ENCODE data around the gene ACADL.
A peak's percentile ranks its signal among the peaks of the same experiment; 100 is the strongest.
"Not testable (repeated sequence)": the region's sequence is repeated elsewhere in the genome, so short reads cannot be mapped to it uniquely, and the experiment has no call there.

Gene ACADL

DNA sequence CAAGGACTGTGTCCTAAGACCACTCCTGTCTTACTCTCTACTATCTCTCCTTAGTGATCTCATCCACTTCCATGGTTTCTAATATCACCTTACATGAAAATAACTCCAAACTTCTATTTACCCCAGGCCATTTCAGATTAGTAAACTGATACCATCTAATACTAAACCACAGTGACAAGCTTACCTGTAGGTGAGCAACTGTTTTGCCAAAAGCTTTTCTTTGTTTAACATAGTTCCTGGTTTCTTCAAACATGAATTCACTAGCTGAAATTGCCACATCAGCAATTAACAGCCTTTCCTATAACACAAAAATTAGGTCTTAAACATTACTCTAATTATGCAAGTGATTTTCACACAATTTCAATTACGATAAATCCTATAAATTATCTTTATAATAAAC is 22.1 kb downstream of the ACADL start:
- no peak for DNase-seq (ENCODE audit: low read depth in 2 of 2, low spot score in 1 of 2)

DNA sequence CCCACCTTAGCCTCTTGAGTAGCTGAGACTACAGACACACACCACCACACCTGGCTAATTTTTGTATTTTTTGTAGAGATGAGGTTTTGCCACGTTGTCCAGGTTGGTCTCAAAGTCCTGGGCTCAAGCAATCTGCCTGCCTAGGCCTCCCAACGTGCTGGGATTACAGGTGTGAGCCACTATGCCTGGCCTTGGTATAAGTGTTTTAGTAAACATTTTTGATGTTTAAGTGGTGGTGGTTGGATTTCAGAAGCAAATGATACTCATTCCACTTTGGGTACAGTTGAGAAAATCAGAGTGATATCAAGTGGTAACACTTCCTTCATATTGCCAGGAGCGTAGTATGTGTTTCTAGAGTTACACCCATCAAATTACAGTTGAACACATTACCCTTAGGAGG is 25.4 kb downstream of the ACADL start:
- no peak for DNase-seq (ENCODE audit: low read depth in 2 of 2, low spot score in 1 of 2)

DNA sequence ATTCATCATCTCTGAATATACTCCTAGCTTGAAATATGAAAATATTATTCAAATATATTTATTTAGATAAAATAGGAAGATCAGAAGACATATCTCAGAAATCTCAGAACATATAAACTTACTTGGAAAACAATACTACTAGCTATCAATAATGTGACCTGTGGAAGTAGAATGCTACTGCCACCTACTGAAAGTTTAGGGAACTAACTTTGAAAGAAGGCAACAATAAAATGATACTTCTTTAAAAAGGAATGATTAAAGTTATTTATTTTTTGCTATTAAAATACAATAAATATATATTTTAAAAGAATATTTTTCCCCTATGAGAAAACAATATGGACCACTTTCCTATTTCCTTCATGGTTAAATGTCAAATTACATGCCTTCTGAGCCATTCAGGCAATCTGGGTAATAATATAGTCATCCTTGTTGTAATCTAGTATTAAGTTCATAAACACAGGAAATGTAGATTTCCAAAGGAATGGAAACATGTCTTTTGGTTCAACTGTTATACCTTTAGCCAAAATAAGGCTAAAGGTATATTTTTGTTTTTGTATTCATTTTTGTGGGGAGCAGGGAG is 26.0 kb downstream of the ACADL start:
- no peak for DNase-seq (ENCODE audit: low read depth in 2 of 2, low spot score in 1 of 2)

DNA sequence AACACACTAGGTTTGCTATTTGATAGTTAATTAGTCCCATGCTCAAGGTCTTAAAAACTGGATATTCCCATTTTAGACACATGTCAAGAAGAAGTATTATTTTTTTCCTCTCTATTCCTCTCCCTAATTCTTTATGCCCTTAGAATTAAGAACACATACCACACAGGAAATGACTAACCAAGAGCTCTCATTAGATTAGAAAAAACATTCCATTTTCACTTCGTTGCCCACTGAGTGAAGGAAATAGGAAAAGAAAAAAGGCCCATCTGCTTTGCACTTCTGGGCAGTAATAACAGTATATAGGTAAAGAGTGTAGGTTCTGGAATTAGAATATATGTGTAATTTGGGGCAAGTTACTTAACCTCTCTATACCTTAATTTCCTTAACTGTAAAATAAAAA is 26.9 kb downstream of the ACADL start:
- no peak for DNase-seq (ENCODE audit: low read depth in 2 of 2, low spot score in 1 of 2)

DNA sequence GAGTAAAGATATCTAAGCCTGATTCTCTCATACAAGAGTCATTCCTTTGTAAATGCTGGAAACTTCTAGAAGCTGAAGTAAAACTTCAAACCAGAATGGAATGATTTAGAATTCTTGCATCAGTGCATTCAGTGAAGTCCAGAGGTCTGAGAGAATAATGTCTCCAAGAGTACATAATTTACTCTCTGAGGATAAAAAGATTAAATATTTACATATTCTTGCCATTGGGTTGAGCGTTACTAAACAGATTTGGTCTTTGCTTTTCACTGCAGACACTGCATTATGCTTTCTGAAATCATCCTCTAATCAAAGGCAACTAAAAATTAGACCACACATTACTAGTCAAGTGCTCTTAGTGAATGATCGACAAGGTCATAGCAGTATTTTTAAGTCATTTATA is 27.5 kb downstream of the ACADL start:
- no peak for DNase-seq (ENCODE audit: low read depth in 2 of 2, low spot score in 1 of 2)

DNA sequence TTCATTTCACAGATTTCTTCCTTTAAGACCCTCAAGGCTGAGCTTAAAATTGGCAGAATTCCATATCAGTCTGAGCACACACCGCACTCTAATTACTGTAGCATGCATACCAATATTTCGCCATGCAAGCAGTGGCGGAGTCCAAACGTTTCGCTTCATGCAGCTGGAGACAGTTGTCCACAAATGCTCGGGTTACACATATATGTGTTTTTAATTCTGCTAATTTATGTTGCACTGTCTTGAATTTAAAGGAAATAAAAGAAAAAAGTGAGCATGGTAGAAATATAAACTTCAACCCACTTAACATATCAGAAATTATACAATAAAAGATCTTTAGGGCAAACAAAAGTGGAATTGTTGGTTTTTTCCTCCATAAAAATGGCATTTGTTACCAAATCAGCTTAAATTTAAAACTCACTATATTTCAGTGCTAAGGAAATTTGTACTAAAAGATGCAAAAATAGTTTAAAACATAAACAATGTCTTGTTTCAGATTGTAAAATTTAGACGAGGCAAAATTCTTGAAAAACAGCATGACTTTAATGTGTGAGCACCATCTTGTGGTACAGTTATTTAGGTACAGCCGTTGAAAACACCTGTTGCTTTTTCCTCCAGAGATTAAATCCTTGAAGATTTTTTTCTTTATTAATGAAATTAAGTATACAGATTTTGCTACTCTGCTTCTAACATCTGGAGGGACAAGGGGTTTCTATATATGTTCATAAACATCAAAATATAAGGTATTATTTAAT is 30.0 kb downstream of the ACADL start:
- no peak for DNase-seq (ENCODE audit: low read depth in 2 of 2, low spot score in 1 of 2)

DNA sequence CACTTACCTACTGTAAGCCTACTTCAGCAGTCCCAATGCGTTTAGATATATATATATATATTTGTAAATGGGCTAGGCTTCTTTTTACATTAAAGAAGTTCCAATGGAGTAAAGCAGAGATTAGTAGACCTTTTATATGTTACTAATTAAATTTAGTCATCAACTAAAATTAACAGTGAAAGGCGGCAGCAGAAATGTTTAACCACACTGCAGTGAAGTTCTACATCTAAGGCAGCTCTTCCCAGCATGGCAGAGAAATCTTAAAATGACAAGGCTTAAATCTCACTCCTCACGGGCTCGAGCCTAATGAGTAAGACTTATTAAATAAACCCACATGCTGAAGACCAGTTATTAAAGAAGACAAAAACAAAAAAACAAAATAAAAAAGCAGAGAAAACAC is 34.9 kb downstream of the ACADL start:
- no peak for DNase-seq (ENCODE audit: low read depth in 2 of 2, low spot score in 1 of 2)

DNA sequence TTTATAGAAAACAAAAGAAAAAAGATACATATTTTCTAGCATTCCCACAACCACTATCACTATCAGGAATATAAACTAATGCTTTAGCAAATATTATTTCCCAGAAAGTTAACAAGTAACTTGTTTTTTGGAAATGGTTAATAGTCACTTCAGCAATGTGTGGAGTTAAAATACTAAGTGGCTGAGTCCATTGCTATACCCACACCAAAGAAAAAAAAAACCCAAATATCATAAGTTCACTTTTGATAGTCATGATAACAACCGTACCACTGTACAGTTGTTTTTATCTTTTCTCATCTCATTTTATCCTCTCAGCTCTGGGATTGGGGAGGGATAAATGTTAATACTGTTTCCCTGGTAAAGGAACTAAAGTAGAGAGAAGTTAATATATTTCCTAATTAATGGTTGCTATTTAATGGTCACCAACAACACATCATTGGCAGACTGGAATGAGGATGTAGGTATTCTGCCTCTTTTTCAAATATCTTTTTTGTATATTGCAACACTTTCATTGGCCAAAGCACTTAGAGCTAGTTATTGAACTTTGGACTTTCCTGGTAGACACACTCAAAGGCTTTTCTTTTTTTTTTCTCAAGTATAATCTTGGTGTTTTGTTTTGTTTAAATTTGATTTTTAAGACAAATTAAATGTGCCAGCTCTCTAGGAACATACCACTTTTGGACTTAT is 35.7 kb downstream of the ACADL start:
- no peak for DNase-seq (ENCODE audit: low read depth in 2 of 2, low spot score in 1 of 2)

DNA sequence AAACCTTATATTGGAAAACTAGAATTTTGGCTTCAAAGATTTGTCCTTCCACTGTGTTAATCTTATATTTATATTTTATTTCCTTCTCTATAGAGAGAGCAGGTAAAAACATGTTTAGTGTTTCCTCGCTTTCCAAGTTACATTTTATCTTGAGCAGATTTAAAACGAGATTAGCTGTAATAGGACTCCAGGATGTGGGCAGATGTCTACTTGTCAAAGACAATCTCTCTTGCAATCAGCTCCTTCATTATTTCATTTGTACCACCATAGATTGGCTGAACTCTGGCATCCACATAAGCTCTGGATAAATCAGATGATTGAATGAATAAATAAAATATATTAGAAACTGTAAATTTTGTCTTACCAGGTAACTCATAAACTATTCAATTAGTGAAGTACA is 36.5 kb downstream of the ACADL start:
- DNase-seq (ENCODE audit: low read depth in 2 of 2, low spot score in 1 of 2) = no peak

DNA sequence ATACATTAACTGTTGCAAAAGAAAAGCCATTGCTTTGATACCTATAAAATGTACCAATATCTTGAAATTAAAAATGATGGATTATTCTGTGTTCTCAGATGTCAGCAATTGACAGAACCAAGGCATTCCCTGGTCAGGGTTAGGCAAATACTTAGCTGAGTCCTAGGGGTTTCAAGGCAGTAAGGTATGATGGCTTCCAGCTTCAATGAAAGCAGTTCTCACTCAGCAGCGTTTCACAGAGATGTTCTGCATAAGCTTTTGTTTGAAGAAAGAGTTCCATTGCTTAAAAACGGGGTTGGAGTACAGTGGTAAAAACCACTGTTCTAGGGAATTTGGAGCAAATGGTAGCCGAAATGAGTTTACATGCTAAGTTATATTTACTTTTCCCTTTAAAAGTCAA is 37.1 kb downstream of the ACADL start:
- DNase-seq (ENCODE audit: low read depth in 2 of 2, low spot score in 1 of 2) = no peak

DNA sequence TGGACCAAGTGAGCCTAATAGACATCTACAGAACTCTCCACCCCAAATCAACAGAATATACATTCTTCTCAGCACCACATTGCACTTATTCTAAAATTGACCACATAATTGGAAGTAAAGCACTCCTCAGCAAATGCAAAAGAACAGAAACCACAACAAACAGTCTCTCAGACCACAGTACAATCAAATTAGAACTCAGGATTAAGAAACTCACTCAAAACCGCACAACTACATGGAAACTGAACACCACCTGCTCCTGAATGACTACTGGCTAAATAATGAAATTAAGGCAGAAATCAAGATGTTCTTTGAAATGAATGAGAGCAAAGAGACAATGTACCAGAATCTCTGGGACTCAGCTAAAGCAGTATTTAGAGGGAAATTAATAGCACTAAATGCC is 41.3 kb downstream of the ACADL start:
- not testable (repeated sequence) for DNase-seq (ENCODE audit: low read depth in 2 of 2, low spot score in 1 of 2)

DNA sequence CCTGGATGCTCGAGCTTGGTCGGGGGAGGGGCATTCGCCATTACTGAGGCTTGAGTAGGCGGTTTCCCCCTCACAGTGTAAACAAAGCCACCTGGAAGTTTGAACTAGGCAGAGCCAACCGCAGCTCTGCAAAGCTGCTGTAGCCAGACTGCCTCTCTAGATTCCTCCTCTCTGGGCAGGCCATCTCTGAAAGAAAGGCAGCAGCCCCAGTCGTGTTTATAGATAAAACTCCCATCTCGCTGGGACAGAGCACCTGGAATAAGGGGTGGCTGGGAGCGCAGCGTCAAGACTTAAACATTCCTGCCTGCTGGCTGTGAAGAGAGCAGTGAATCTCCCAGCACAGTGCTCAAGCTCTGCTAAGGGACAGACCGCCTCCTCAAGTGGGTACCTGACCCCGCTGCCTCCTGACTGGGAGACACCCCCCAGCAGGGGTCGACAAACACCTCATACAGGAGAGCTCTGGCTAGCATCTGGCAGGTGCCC is 43.6 kb downstream of the ACADL start:
- DNase-seq (ENCODE audit: low read depth in 2 of 2, low spot score in 1 of 2) = not testable (repeated sequence)

DNA sequence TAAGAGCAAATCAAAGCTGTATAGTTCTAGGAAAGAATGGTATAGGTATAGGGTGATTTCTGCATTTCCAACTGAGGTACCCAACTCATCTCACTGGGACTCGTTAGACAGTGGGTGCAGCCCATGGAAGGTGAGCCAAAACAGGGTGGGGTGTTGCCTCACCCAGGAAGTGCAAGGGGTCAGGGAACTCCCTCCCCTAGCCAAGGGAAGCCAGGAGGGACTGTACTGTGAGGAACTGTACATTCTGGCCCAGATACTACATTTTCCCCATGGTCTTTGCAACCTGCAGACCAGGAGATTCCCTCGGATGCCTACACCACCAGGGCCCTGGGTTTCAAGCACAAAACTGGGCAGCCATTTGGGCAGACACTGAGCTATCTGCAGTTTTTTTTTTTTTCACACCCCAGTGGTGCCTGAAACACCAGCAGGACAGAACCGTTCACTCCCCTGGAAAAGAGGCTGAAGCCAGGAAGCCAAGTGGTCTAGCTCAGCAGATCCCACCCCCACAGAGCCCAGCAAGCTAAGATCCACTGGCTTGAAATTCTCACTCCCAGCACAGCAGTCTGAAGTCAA is 44.1 kb downstream of the ACADL start:
- DNase-seq (ENCODE audit: low read depth in 2 of 2, low spot score in 1 of 2) = not testable (repeated sequence)

DNA sequence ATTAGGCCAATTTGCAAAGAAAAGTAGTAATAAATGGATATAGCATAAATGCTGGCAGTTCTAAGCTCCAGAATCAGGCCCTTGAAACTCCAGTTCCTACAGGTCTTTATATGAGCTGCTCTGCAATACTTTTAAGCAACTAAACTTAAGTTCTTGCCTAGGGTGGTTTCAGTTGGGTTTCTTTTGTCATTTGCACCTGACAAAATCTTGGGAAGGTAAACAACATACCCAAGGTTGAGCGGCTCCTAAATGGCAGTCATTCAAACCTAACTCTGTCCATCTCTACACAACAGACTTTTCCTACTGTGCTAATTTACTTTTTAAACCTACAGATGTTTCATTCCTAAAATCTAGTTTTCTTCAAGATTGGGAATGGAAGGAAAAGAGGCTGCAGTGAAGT is 44.8 kb downstream of the ACADL start:
- no peak for DNase-seq (ENCODE audit: low read depth in 2 of 2, low spot score in 1 of 2)

DNA sequence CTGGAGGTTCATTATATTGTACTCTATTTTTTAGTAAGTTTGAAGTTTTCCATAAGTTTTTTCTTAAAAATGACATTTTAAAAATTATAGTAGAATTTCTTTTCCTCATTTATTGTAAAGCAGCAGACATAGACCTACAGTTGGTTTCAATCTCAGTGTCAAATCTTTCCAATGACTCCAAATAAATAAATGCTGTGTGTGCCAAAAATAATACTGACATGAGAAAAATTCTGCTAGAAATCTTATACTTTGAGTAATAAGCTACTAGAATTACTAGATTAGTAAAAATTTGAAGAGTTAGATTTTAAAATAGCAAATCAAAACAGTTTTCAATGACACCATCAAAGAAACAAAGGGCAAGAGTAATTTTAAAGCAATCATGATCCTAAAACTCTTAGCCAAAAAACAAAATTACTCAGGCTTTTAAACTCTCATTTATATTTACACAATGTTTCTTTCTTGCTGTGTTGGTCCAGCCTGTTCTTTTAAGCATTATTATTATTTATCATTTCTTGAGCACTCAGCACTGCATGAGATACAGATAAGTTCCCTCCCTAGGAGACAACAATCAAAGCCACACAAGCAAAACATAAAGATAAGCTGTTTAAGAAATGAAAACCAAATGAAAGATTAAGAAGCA is 45.8 kb downstream of the ACADL start:
- DNase-seq (ENCODE audit: low read depth in 2 of 2, low spot score in 1 of 2) = no peak

DNA sequence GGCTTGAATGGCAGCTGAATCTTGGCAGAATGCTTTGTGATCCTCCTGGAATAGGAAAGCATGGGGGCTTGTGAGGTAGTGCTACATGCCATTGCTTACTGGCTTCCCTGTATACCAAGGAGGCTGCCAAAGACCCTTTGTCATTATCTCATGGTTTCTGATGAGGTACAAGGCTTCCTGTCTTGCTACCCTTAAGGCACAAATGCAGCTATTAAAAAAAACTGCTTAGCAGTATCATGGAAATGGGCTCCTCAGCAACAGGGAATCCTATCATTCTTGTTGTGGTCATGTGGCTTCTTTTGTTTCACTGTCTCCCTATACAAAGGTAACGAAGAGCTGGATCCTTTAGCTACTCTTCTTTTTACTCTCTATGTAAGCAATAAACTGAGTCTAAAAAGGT is 47.5 kb downstream of the ACADL start:
- DNase-seq (ENCODE audit: low read depth in 2 of 2, low spot score in 1 of 2) = no peak

DNA sequence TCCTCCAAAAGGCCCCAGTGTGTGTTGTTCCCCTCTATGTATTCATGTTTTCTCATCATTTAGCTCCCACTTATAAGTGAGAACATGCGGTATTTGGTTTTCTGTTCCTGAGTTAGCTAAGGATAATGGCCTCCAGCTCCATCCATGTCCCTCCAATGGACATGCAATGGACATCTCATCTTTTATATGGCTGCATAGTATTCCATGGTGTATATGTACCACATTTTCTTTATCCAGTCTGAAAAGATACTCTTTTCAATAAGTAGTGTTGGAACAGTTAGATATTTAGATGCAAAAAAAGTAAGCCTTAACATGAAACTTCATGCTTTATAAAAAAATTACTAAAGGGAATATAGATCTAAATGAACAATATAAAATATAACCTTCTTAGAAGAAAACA is 48.1 kb downstream of the ACADL start:
- DNase-seq (ENCODE audit: low read depth in 2 of 2, low spot score in 1 of 2) = not testable (repeated sequence)

DNA sequence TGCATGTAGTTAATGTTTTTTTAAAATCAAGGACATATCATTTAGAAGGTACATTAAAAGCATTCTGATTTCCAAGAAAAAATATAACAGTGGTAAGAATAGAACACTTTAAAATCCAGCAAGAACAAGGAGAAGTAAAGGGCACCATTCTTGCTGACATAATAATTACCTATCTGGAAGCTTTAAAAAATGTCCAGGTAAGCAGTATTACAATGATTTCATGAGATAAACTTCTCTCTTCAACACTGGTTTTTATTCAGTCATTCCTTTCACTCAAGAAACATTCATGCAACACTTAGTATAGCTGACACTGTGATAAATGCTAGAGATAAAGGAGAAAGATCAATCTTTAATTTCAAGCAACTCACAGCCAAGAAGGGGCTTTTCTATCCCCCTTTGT is 51.2 kb downstream of the ACADL start:
- DNase-seq (ENCODE audit: low read depth in 2 of 2, low spot score in 1 of 2) = no peak

DNA sequence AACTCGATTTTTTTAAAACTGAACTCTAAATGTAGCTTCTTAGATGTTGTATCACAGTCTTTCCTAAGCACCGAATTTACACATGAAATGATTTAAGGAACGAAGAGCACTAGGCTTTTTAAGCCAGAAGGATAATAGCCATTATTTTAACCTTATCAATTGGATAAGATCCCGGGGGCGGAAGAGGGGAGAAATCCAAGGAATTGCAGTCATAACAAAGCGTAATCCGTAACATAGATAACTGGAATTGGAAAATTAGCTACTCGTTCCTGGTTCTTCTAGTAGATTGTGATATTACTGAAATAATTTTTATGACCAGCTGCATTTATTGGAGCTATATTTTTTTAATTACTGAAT is 53.0 kb downstream of the ACADL start:
- DNase-seq (ENCODE audit: low read depth in 2 of 2, low spot score in 1 of 2) = no peak

DNA sequence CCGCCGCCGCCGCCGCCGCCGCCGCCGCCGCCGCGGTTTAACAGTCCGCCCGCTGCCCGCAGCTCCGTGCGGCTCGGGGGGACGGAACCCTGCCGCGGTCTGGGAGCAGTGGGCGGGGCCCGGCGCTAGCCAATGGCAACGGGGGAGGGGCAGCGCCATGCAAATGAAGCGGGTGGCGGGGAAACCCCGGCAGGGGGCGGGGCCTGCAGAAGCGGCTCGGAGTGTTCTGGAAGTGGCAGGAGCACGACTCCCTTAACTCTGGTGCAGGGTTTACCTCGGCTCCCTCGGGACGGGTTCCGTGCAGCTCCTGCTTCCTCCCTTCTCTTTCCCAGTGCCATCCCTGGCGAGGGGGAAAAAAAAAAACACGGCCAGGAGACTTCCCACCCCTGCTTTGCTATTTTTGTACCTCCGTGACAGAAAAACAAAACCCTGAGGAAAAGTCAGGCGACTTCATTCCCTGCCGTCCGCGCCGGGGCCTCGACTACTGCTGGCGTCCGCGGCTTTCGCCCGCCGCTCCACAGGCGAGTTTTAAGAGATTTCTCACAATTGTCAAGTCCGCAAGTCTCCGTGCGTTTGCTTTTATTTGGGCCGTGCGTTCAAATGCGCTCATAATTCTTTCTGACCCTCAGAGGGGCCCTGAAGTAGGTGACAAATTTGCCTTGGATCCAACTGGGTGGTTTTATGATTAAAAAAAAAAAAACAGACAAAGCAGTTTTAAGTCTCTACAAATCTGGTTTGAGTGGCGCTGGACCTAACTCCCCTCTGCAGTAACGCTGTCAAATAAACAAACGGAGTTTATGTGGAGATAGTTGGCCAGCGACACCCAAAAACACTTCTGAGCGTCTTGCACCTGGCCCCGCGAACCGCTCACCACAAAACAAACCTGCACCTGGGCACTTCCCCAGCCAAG is 53.7 kb downstream of the ACADL start, which contains the start of gene KANSL1L:
KANSL1L (minus strand) TSS at position 101 of the 910 bp plus-strand sequence. CDS start 16,827 bp downstream, outside the sequence.
- peak; percentile 93 for DNase-seq (ENCODE audit: low read depth in 2 of 2, low spot score in 1 of 2)
